Fibroblast of the aortic adventitia (primary cell): ENCODE data around the gene ZBTB2. TPM values are rescaled to one million over a fixed set of nuclear protein-coding genes. Genes with fewer than 3 reads are reported as not detected.
"Not testable (repeated sequence)": the region's sequence is repeated elsewhere in the genome, so short reads cannot be mapped to it uniquely, and the experiment has no call there.

Experiments
- DNase-seq: peaks from one replicate; pipeline ENCODE4 v3.0.0-alpha.2; 2010; ENCODE audit warnings: low read depth
- H3K4me3 ChIP-seq: 2 replicates; pipeline ENCODE4 v1.5.1; 2011; ENCODE audit warnings: low read depth, mild to moderate bottlenecking, control low read depth, low read length, moderate library complexity
- total RNA-seq: library from RNA; depleted of rRNA; stranded (reverse); fragments of >200 nt; gene quantifications from 2 replicates; pipeline ENCODE4 v1.2.3, GENCODE V29; 2012; ENCODE audit warnings: low replicate concordance
- TF ChIP-seq, protein P1 (sequence below): IDR thresholded peaks from 2 replicates; pipeline ENCODE4 v1.5.1; 2011; ENCODE audit warnings: mild to moderate bottlenecking, low read length, control low read depth, inconsistent platforms; ENCODE audit not compliant: insufficient read depth

Gene ZBTB2
- total RNA-seq, 1 donor: 14.0 TPM

DNA sequence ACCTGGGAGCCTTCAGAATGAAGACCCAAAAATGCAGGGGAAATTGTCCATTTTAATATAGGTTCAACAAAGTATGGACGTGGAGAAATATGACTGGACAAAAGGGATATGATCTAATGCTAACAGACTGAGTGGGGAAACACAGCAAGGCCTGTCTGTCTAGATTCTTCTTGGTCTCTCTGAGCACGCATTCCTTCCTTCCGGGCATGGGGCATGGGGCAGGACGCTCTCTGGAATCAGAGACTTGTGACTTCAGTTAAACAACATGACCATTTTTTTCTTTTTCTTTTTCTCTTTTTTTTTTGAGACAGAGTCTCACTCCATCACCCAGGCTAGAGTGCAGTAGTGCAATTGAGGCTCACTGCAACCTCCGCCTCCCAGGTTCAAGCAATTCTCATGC, 31.9 kb downstream of the ZBTB2 start:
- H3K4me3 ChIP-seq: no peak overlapping the region
- TF ChIP-seq, protein P1, sequence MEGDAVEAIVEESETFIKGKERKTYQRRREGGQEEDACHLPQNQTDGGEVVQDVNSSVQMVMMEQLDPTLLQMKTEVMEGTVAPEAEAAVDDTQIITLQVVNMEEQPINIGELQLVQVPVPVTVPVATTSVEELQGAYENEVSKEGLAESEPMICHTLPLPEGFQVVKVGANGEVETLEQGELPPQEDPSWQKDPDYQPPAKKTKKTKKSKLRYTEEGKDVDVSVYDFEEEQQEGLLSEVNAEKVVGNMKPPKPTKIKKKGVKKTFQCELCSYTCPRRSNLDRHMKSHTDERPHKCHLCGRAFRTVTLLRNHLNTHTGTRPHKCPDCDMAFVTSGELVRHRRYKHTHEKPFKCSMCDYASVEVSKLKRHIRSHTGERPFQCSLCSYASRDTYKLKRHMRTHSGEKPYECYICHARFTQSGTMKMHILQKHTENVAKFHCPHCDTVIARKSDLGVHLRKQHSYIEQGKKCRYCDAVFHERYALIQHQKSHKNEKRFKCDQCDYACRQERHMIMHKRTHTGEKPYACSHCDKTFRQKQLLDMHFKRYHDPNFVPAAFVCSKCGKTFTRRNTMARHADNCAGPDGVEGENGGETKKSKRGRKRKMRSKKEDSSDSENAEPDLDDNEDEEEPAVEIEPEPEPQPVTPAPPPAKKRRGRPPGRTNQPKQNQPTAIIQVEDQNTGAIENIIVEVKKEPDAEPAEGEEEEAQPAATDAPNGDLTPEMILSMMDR: no peak

DNA sequence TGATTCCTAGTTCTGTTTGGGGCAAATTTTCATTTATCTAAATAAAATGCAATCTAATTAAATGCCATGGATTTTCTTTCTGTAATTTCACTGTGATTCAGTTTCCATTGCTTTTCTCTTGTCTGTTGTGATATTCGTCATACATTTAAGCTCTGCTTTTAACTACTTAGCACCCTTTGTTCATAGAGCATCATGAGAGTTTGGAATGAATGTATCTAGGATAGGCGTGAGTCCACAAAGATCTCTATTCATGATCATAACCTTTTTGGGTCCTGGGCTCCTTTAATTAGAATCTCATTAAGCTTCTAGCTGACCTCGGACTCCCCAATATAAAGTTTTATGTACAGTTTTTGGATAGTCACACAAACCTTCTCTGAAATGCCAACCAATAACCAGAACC, 32.9 kb downstream of the ZBTB2 start:
- H3K4me3 ChIP-seq: no peak overlapping the region
- no peak for DNase-seq
- TF ChIP-seq, protein P1: no peak

More for the DNA sequence above, 31.9 kb downstream of the ZBTB2 start:
- DNase-seq: no peak

DNA sequence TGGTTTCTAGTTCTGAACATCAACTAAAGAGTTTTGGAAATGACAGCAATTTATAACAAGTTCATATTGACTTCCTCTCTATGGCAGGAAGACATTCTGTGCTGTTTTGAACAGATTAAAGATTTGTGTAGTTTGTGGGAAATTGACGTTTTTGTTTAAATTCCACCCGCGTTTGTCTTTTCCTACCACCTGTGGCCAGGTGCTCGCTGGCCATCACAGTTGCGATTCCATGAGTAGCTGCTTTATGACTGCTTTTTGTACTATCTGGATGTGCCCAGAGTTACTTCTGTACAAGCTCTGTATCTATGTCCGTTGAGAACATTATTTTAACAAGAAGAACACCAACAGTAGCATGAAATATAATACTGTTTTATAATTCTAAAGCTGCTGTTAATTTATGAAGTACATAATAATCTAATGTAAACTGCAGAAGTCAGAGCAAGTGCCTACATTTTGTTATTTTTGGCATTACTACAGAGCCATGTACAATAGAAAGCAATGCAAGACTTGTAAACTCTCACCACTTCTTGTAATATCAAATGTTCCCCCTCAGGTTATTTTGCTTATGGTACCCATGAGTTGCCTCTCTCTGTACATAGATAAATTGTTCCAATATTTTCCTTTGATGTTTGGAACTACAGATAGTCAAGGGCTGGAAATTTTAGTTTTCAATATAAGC, 33.5 kb downstream of the ZBTB2 start:
- no peak overlapping the region for H3K4me3 ChIP-seq
- TF ChIP-seq, protein P1: no peak
- no peak for DNase-seq

DNA sequence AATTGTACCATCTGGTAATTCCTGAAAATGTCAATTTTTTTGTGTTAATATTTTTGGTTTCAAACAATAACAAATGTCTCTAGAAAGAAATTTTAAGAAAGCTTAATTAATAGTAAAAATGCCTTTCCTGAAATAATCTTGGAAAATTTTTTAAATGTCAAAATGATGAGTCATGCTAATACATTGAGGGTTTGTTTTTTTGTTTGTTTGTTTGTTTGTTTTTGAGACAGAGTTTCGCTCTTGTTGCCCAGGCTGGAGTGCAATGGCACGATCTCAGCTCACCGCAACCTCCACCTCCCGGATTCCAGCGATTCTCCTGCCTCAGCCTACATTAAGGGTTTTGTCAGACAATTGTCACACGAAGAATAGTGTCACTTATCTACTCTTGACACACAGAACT, 34.4 kb downstream of the ZBTB2 start:
- not testable (repeated sequence) for H3K4me3 ChIP-seq, DNase-seq

DNA sequence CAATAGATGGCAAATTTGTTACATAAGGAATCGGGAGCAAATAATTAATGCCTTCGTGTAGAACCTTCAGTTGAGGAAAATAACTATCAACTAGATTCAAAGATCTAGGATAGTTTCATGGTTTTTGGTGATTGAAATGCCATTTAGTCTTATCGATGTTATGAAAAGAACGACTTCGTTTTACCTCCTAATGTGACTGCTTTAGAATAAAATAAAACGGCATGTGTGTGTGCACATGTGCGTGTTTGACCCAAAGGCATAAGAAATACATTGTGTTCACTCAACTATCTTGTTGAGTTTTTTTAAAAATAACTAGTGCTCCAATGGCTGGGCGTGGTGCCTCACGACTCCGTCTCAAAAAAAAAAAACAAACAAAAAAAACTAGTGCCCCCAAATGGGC, 37.6 kb downstream of the ZBTB2 start:
- no peak overlapping the region for H3K4me3 ChIP-seq
- TF ChIP-seq, protein P1: no peak
- no peak for DNase-seq

DNA sequence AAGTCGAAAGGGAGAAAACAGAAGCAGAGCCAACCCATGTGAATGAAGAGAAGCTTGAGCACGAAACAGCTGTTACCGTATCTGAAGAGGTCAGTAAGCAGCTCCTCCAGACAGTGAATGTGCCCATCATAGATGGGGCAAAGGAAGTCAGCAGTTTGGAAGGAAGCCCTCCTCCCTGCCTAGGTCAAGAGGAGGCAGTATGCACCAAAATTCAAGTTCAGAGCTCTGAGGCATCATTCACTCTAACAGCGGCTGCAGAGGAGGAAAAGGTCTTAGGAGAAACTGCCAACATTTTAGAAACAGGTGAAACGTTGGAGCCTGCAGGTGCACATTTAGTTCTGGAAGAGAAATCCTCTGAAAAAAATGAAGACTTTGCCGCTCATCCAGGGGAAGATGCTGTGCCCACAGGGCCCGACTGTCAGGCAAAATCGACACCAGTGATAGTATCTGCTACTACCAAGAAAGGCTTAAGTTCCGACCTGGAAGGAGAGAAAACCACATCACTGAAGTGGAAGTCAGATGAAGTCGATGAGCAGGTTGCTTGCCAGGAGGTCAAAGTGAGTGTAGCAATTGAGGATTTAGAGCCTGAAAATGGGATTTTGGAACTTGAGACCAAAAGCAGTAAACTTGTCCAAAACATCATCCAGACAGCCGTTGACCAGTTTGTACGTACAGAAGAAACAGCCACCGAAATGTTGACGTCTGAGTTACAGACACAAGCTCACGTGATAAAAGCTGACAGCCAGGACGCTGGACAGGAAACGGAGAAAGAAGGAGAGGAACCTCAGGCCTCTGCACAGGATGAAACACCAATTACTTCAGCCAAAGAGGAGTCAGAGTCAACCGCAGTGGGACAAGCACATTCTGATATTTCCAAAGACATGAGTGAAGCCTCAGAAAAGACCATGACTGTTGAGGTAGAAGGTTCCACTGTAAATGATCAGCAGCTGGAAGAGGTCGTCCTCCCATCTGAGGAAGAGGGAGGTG, 38.7 kb downstream of the ZBTB2 start:
- TF ChIP-seq, protein P1: no peak
- DNase-seq: no peak
- no peak overlapping the region for H3K4me3 ChIP-seq

DNA sequence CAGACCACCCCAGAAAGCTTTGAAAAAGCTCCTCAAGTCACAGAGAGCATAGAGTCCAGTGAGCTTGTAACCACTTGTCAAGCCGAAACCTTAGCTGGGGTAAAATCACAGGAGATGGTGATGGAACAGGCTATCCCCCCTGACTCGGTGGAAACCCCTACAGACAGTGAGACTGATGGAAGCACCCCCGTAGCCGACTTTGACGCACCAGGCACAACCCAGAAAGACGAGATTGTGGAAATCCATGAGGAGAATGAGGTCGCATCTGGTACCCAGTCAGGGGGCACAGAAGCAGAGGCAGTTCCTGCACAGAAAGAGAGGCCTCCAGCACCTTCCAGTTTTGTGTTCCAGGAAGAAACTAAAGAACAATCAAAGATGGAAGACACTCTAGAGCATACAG, 39.6 kb downstream of the ZBTB2 start:
- TF ChIP-seq, protein P1: no peak
- H3K4me3 ChIP-seq: no peak overlapping the region
- no peak for DNase-seq
